Epidermal melanocyte (primary cell): ENCODE measurements around the gene DNAJB1.

Source experiments
- DNase-seq: peaks from one replicate; pipeline ENCODE4 v3.0.0; 2011; ENCODE audit warnings: low spot score; ENCODE audit not compliant: insufficient read length

The DNAJB1 gene

DNA sequence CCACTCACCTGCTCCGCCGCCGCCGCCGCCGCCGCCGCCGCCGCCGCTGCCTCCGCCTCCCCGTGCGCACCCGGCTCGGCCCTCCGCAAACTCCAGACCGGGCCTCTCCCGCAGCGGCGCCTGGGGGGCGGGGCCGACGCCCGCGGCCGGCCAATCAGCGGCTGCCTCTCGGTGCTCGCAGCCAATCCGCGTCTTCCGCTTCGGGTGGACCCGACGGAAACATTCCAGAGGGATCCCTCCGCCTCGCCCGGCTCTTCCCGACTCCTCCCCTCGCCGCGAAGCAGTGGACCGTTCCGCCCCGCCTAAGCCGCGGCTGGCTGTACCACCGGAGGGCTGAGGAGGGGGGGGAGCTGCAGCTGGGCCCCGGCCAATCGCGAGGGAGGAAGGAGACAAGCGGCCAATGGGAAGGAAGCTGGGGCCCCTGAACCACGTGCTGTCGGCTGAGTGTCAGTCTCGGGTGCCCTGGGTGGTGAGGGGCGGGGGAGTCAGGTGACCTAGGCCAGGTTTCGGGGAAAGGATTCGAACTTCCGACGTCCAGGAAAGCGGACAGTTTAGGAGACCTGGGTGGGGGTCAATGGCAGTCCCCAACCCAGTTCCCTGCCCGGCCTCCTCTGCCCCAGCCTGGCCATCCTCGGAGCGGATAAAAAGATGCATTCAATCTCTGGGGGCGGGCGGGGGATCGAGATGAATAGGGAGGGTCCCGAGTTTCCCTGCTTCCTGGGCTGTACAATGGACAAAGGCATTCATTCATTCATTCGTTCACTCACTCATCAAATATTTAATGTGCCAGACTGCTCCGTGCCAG is 22.0 kb downstream of the DNAJB1 start, which contains the start of gene GIPC1:
Gene GIPC1 (minus strand): TSS at position 99 of the 805 bp plus-strand sequence. CDS start 13,151 bp downstream, outside the sequence.
- DNase-seq = peak; percentile 99

DNA sequence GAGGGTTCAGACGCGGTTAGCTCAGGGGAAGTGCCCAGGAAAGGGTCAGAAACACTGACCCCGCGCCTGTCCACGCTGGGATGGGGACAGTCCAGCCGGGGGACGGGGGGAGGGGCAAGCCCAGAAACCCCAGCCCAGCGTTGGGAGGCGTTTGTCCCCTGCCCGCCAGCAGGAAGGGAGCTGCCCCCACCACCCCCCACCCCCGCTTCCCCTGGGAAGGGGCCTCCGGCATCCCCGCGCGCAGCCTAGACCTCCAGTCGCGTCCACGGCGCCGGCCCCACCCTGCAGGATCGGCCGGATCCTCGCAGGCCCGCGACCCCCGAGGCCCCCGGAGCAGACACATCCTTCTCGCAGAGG is 22.5 kb downstream of the DNAJB1 start:
- DNase-seq = no peak

DNA sequence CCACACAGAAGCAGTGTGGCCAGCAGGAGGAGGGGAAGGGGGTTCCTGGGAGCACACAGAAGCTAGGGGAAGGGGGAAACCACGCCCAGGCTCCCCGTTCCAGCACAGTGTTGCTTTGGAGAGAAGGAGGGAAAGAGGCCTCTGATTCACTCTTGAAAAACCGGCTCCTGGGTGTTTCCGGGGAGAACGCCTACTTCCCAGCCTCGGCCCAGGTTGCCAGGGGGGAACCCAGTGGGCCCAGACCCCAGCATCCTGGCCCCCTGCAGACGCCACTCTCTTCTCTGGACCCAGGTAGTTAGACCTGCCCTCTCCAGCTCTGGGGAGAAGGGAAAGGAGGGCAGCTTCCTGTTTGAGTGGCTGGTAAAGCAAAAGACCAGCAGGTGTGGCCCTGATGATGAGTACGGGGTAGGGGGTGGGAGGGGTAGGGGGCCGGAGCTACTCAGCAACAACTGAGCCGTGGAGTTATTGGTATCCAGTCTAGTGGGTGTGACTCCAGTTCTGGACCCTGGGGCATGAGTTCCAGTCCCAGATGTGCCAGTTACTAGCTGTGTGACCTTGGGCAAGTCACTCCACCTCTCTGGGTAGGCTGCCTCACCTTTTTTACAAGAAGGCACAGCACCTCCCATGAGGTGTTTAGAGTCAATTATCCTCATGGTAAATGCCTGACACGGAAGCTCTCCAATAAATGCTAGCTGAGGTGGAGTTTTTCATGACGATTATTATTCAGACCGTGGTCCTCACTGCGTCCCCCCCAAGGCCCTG is 23.1 kb downstream of the DNAJB1 start:
- DNase-seq = no peak

DNA sequence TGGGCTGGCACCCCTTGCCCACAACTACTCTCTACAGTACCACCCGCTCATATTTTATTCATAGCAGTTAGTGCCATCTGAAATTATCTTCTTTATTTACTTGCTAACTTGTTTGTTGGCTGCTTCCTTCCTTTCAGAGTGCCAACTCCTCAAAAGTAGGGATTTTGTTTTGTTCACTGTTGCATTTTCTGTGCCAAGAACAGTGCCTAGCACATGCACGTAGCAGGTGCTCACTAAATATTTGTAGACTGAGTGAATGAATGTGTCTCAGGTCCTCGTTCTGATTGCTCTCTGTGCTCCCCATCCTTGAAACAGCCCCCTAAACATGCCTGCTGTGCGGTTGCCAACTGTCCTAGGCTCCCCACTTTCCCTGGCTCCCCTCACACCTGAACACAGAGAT is 23.8 kb downstream of the DNAJB1 start:
- DNase-seq = no peak

DNA sequence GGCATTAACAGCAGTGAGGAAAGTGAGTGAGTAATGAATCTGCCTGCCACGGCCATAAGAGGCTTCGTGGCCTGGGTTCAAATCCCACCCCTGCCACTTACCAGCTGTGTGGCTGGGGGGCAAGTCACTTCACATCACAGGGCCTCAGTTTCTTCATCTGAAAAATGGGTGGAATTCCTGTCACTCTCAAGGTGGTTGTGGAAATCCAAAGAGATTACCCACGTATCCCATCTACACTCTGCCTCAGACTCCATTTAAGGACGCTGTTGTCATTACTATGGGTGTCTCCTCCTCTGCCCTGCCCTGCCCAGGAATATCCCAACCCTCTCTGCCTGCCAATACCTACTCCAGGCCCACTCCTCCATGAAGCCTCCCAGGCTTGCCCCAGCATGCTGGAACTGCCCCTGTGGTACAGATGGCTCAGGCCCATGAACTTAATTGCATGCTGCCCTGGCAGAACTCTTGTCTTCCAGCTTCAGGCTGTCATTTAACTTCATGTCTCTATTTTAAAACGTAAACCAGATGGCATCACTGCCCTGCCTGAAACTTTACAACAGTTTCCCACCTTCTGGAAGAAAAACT is 25.4 kb downstream of the DNAJB1 start:
- DNase-seq = no peak

DNA sequence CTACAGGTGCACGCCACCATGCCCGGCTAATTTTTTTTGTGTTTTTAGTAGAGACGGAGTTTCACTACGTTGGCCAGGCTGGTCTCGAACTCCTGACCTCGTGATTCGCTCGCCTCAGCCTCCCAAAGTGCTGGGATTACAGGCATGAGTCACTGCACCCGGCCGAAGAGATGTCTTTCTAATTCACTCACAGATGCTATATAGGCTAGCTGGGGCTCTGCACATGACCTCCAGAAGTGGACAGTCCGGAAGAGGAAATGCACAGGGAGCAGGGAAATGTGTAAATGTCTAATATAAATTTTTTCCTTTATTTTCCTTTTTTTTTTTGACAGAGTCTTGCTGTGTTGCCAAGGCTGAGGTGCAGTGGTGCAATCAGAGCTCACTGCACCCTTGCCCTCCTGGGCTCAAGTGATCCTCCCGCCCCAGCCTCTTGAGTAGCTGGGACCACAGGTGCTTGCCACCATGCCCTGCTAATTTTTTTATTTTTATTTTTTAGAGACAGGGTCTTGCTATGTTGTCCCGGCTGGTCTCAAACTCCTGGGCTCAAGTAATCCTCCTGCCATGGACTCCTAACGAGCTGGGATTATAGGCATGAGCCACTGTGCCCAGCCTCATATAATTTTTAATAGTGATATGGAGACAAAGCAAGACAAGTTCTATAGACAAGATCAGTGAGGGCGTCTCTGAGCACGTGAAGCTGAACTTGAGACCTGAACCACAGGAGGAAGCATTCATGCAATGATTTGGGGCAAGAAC is 30.6 kb downstream of the DNAJB1 start:
- DNase-seq = no peak

DNA sequence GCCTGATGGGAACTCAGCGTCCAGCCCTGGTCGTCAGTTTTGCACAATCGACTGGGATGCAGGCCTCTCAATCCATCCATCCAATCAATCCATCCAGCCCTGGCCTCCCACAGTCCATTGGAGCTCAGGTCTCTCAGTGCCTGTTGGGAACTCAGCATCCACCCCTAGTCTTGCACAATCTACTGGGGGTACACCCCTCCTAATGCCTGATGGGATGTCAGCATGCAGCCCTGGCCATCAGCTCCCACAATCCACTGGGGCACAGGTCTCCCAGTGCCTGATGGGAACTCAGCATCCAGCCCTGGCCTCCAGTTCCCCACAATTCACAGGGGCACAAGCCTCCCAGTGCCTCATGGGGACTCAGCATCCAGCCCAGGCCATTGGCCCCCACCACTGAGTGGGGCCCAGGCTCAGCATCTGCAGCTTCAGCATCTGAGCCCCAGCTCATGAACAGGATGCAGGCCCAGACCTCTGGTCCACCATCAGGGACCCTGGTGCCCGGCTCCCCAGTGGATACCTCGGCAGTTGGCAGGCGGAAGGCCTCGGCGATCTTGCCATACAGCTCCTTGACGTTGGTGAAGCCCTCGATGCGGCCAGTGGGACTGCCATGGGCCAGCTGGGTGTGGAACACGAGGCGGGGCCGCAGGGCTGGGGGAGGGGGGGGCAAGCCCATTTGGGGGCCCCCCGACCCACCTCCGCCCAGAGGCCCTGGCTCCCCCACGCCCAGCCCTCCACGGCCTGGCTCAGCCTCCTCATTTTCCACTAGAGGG is 35.8 kb downstream of the DNAJB1 start:
- peak; percentile 12 for DNase-seq

DNA sequence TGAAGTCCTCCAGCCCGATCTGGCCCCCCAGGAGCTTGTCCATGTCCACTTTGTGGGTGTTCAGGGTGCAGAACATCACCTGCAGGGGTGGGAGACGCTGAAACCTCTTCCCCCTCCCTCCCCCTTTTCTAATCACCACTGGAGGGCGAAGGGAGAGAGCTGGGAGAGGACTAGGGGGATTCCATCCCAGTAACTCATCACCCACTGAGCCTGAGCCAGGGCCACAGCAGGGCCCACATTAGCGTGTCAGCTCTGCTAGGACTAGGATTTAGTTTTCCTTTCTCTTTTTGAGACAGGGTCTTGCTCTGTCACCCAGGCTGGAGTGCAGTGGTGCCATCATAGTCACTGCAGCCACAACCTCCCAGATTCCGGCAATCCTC is 37.5 kb downstream of the DNAJB1 start:
- peak; percentile 18 for DNase-seq

DNA sequence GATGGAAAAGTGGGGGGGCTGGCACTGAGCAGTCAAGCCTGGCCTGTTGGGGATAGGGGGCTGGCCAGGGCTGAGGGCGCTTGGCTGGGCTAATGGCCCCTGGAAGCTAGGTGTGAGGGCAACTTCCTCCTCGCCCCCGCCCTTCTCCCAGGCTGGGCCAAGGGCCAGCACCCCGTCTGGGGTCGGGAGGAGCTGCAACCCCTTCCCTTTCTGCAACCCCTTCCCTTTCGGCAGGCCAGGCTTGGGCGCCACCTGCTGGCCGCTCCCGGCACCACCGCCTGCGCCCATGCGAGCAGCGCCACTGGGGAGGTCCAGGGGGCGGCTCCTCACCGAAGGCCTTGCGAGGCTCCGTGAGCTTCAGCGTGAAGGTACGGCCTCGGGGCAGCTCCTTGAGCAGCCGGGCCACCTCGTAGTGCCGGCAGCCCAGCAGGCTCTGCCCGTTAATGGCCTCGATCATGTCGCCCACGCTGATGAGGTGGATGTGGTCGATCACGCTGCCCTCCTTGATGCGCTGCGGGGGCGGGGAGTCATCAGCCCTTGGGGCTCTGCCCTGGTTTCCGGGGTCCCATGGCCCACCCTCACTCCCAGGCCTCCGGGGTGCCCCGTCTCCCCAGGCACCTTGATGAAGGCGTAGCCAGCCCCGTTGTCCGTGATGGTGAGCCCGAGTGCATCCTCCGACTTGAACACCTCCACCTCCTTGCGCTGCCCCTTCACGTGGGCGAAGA is 38.1 kb downstream of the DNAJB1 start:
- peak; percentile 43 for DNase-seq

DNA sequence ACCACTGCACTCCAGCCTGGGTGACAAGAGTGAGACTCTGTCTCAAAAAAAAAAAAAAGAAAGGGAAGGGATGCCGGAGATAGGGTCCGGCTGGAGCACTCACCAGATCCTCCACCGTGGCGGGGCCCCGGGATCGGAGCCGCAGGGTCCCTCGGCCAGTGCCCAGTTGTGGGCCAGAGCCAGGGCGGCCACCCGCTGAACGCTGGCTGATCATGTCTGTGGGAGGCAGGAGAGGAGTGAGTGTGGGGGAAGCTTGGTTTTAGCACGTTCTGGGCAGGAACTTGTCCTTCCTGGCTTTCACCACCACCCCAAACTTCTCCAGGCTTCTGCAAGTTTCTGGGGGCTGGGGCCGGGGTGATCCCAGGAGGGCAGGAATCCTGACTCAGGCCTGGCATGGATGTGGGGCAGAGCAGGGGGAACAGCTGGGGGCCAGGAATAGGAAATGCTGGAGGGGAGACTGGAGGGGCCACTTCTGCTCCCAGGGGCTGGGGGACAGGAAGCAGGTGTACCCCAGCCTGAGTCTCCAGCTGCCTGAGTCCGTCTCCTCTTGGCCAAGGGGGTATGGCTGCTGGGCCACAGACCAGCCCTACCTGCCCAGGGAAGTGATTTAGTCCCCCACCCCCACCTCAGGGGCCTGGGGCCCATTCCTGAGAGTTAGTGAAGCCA is 38.8 kb downstream of the DNAJB1 start:
- DNase-seq = peak; percentile 7

DNA sequence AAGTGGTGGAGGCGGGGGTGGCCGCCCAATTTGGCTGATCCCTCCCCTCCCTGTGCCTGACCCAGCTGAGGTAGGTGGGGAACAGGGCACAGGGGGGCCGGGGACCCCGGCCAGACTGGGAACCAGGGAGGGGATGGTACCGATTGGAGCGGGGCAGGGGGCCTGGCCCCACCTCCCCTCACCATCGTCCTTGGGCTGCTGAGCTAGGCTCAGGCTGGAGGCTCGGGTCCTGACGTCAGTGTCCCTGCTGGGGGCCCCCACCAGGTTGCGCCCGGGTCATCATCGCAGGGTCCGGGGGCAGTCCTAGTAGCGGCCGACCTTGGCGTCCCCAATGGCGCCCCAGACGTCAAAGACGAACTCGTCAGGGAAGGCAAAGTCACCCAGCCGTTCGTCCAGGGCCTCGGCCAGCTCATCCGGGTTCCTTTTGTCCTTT is 40.1 kb downstream of the DNAJB1 start:
- DNase-seq = peak; percentile 11

DNA sequence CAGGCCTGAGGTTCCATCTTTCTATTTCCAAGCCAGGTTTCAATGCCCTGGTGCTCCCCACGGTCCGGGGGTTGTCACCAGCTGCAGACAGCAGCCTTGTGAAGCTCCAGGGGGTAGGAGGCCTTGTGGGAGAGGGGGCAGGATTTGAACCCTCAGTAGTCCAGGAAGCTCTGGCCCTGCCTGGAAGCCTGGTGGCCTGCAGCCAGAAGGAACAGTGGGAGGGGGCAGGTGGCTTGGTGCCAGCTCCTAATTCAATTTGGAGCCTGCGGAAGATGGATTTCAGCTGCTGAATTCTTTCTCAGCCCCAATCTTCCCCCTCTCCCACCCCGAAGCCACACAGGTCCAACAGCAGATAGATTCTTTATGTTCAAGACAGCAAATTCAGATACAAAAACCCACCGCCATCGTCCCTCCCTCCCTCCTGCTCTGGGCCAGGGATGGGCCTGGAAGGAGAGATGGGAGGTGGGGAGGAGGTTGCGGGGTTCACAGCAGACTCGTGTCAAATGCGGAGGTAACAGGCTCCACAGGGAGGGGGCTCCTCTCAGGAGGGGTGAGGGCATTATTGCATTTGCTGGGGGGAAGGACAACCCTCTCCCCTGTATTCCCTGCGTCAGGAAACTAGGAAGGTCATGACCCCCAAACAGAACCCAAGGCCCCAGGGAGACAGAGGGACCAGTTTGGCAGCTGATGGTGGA is 40.6 kb downstream of the DNAJB1 start:
- peak; percentile 14 for DNase-seq

DNA sequence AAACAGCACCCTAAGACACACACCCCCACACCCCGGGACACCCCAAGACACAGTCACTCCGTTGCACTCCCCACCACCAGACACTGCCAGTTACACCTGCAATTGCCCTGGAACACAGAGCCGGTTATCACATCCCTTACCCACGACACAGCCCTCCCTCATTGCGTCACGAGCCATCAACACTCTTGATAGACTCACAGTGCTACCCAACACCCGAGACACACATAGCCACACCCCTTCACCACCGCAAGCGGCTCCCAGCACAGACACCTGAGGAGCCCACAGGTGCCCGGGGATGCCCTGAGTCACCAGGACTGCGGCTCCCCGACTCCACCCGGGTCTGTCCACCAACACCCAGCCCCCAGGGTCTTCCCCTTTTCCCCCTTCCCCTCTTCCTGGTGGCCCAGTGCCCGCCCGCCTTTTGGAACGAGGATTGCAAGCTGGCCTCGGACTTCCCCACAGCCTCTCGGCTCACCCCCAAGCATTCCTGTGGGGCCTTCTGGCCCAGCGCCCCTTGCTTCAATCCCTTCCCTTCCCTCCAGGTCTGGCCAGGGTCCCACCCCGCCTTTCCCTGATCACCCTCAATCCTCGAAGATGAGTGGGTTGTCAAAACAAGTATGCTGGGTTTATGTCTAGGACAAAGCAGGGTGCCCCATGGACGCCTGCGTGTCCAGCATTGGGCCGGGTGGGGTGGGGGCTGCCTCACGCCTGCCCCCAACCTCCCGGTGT is 41.4 kb downstream of the DNAJB1 start:
- DNase-seq = peak; percentile 41

DNA sequence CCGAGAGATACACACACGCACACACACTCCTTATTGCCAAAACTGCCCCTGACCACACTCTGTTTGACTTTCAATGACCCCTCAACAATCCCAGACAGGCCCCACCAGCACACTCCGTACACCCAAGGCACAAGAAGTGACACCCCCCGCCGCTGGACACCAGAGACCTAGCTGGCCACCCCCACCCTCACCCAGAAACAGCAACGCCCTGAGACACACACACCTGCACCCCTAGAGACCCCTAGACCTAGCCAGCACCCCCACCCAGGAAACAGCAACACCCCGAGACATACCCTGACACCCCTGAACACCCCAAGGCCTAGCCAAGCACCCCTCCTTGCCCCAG is 41.9 kb downstream of the DNAJB1 start:
- no peak for DNase-seq

DNA sequence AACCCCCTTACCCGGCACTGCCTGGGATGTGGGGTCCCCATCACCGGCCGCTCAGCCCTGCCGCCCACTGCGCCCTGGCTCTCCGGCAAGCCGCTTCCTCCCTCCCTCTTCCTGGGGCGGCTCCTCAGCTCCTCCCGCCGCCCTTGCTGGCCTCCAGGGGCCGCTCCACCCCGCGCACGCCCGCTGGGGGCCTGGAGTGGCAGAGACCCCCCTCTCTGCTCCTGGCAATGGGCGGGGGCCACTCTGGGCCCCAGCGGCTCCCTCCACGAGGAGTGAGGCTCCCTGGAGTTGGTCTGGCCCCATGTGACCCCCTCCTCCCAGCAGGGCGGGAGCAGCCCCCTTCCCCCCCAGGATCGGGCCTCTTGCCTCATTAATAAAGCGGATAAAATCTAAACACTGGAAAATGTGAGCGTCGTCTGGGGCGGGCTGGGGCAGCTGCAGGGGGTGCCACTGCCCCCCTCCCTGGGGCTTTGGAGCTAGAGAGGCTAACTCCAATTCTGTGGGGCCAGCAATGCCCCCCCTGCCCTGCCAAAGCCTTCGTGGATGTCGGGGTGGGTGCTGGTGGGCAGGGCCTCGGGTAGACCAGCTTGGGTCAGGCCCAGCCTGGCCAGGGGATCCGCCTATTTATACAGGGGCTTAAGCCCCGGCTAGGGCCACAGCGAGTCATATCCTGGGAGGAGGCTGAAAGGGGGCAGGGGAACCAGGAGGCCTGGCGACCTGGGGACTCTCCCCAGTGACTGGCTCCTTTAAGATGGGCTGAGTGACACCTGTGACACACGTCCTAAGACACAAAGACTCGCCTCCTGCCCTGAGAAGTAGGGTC is 42.7 kb downstream of the DNAJB1 start, which contains the start of gene PTGER1:
Gene PTGER1 (minus strand): TSS at position 104 of the 823 bp plus-strand sequence. CDS start 1,034 bp downstream, outside the sequence.
- DNase-seq = peak; percentile 63

DNA sequence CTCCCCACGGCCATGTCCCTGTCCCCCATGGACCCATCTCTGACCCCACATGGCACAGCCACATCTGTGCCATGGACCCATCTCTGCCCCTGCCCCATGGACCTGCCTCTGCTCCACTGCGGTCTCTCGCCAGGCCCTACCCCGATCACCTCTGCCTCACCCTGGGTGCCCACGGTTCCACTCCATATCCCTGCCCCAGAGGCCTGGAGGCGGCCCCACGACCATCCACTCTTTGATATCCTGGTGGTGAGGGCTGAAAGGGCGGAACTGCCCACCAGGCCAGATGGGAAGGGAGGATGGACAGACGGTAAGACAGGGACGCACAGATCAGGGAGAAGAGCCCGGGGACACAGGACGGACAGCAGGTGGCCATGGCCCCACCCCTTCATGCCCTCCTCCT is 43.4 kb downstream of the DNAJB1 start:
- peak; percentile 18 for DNase-seq

DNA sequence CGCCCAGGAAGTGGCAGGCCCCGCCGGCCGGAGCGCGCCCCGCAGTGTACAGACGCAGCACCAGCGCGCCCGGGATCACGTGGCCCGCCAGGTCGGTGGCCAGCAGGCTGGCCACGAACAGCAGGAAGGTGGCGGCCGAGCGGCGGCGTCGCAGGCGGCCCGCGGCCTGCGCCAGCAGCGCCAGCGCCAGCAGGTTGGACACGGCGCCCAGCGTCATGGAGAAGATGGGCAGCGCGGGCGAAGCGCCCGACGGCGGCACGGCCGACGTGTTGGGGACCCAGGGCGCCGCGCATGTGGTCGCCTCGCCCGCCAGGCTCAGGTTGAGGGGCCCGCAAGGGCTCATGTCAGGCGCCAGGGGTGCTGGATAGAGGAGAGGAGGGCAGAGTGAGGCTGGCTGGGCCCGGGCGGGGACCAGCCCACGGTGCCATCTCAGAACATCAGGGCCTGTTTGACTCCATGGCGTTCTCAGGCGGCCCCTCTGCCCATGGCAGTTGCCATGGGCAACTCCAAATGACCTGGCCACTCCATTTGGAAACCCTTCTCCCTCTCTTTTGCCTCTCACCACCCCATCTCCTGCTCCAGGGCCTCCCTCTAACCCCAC is 44.1 kb downstream of the DNAJB1 start:
- peak; percentile 16 for DNase-seq
